ENCODE measurements around the gene RALA. TPM values are rescaled to one million over a fixed set of nuclear protein-coding genes. Genes with fewer than 3 reads are reported as not detected.

Gene RALA
- total and polyA plus RNA-seq, 10 of the 15 experiments (the other 5 are each of a cell fraction or from before 2014, with no cell fraction given), result 7.5 to 53.3 (median 23.1) TPM

GRCh38 chr7:39703144-39703543 is 79.8 kb downstream of the RALA start:
- H3K9ac ChIP-seq (ENCODE audit: control insufficient read depth, insufficient read depth, low read length), result no peak overlapping the region
- no peaks in the 10 kb centered on the region; a peak in 1 of 4 replicates for H3K36me3 ChIP-seq (ENCODE audit: control insufficient read depth in 2 of 2, insufficient read depth in 2 of 2, low read length in 1 of 2)
- SMC1A ChIA-PET (ENCODE audit: uncharacterized antibody, unreplicated experiment), result no interaction called here
- no TSS peak for BruUV-seq (replicated peaks)
- TF ChIP-seq MXI1 (IDR thresholded peaks at IDR 0.05; ENCODE audit: low read depth, low read length) (no peak), ZNF24 (IDR thresholded peaks at IDR 0.05) (no peak), SRF (IDR thresholded peaks at IDR 0.05; ENCODE audit: low read depth in 2 of 2, low read length in 2 of 2) (no peak), SMAD1 (IDR thresholded peaks at IDR 0.05; ENCODE audit: low read depth, partially characterized antibody) (no peak), CEBPZ (IDR thresholded peaks at IDR 0.05; ENCODE audit: low read depth, low read length) (no peak), YBX1 (IDR thresholded peaks at IDR 0.05) (no peak), ESRRA (IDR thresholded peaks at IDR 0.05; ENCODE audit: low read length) (no peak), ASH2L (IDR thresholded peaks at IDR 0.05; ENCODE audit: borderline replicate concordance, low read depth) (no peak), POLR2A (IDR thresholded peaks at IDR 0.05; ENCODE audit: low read depth, low read length) (no peak), PKNOX1 (IDR thresholded peaks at IDR 0.05) (no peak), NR2C1 (IDR thresholded peaks at IDR 0.05) (no peak), IRF5 (IDR thresholded peaks at IDR 0.05; ENCODE audit: borderline replicate concordance) (no peak)
- H3K4me3 ChIP-seq, result no peak overlapping the region
- intact Hi-C loops (cut with micrococcal nuclease; ENCODE audit: unreplicated experiment) (no loop called here), in situ Hi-C loops (cut with MboI) (no loop called here)
- no peak for ATAC-seq
- FAIRE-seq, result no peak
- no peak for DNase-seq (ENCODE audit: low read depth, low spot score)
- H3K79me2 ChIP-seq (ENCODE audit: control insufficient read depth, insufficient read depth, low read length), result no peaks in the 10 kb centered on the region
- H3K4me1 ChIP-seq (ENCODE audit: control insufficient read depth, insufficient read depth, low read length), result no peaks in the 10 kb centered on the region
- no peak overlapping the region for H3K27ac ChIP-seq (ENCODE audit: control insufficient read depth, insufficient read depth)
- CTCF ChIA-PET, result no interaction called here
- no peaks in the 10 kb centered on the region for H4K20me1 ChIP-seq (ENCODE audit: control insufficient read depth, insufficient read depth)
- no peaks in the 10 kb centered on the region for H3K9me3 ChIP-seq (replicated peaks; ENCODE audit: control insufficient read depth, insufficient read depth, low read length)
- no peak overlapping the region for H2AFZ ChIP-seq (ENCODE audit: control insufficient read depth, low read depth, low read length)
- no peaks in the 10 kb centered on the region for H3K27me3 ChIP-seq (replicated peaks in 1 of 2; ENCODE audit: control insufficient read depth in 2 of 2, insufficient read depth in 2 of 2, low read length in 1 of 2)
- POLR2A ChIA-PET, result no interaction called here
- RAD21 ChIA-PET (ENCODE audit: unreplicated experiment), result no interaction called here
- 93% methylated on average over 5 of the region's 5 CpGs for WGBS (ENCODE audit: insufficient coverage, insufficient replicate concordance, low lambda C conversion rate, missing lambda C conversion rate)
- H3K4me2 ChIP-seq (ENCODE audit: control insufficient read depth, insufficient read depth), result no peak overlapping the region
